Non-pigmented ciliary epithelial cell (primary cell): ENCODE data around the gene MPIG6B.

Experiments used
- DNase-seq: peaks from one replicate; pipeline ENCODE4 v3.0.0-alpha.2; 2010; ENCODE audit warnings: low read depth

Gene MPIG6B

GRCh38 chr6:31767096-31767645 lies 44.0 kb downstream of the MPIG6B start:
- DNase-seq: no peak

GRCh38 chr6:31768363-31769257 lies 45.4 kb downstream of the MPIG6B start:
- DNase-seq: no peak

GRCh38 chr6:31769684-31770371 lies 46.7 kb downstream of the MPIG6B start:
- DNase-seq: no peak

- DNase-seq: no peak
Observed at GRCh38 chr6:31770860-31771259, 47.7 kb downstream of the MPIG6B start.

- DNase-seq: no peak
Observed at GRCh38 chr6:31771992-31772358, 48.8 kb downstream of the MPIG6B start.

- DNase-seq: no peak
Observed at GRCh38 chr6:31775184-31775583, 52.0 kb downstream of the MPIG6B start.

GRCh38 chr6:31775633-31776484 lies 52.7 kb downstream of the MPIG6B start:
- no peak for DNase-seq
